Breast epithelium (tissue), 3 donors: ENCODE results near the gene LDLRAD3.

ENCODE experiments used
- CTCF ChIP-seq, 3 donors: fragments of 450-650 bp; IDR thresholded peaks; one replicate each; pipeline ENCODE4 v1.5.1; 2016 to 2017; ENCODE audit warnings: antibody characterized with exemption in 3 of 3, mild to moderate bottlenecking in 3 of 3, moderate library complexity in 3 of 3
- POLR2AphosphoS5 ChIP-seq, 3 donors: sonication (generic); formaldehyde crosslinking; IDR thresholded peaks; one replicate each; pipeline ENCODE4 v1.6.1; 2017; ENCODE audit warnings: antibody characterized with exemption in 3 of 3

GRCh38 chr11:36007127-36007655, 63.3 kb downstream of the LDLRAD3 start:
- no peak for TF ChIP-seq CTCF (IDR thresholded peaks at IDR 0.05)
- TF ChIP-seq POLR2AphosphoS5 (IDR thresholded peaks at IDR 0.05), result no peak
